Keratinocyte (primary cell): ENCODE data around the gene ERC2. TPM values are rescaled to one million over a fixed set of nuclear protein-coding genes. Genes with fewer than 3 reads are reported as not detected.

Experiments
- DNase-seq: peaks from one replicate; pipeline ENCODE4 v3.0.0-alpha.2; 2011; ENCODE audit warnings: low read depth, missing footprints, low spot score
- FAIRE-seq: peaks from 2 replicates; lab custom pipeline; 2011; peaks lifted over from hg19 to GRCh38; lab: Jason Lieb, UNC
- H2AFZ ChIP-seq: 2 replicates; pipeline ENCODE4 v1.6.0; 2012; ENCODE audit warnings: low read length, control low read depth, inconsistent platforms; ENCODE audit not compliant: control insufficient read depth
- H3K27ac ChIP-seq: 2 replicates; pipeline ENCODE4 v1.5.1; 2011; ENCODE audit warnings: low read length; ENCODE audit not compliant: control insufficient read depth, insufficient read depth
- H3K27me3 ChIP-seq: 3 replicates; pipeline ENCODE4 v1.6.0; 2011; ENCODE audit warnings: low read length; ENCODE audit not compliant: control insufficient read depth, insufficient read depth; ENCODE audit errors: extremely low read depth
- H3K36me3 ChIP-seq, 2 experiments: 2 replicates in 1 of 2; 3 replicates in 1 of 2; pipeline ENCODE4 v1.5.1; 2011; ENCODE audit warnings: low read length in 2 of 2, mild to moderate bottlenecking in 1 of 2; ENCODE audit not compliant: control insufficient read depth in 2 of 2, insufficient read depth in 2 of 2; ENCODE audit errors: extremely low read depth in 1 of 2
- H3K4me1 ChIP-seq: 3 replicates; pipeline ENCODE4 v1.5.1; 2011; ENCODE audit warnings: low read length; ENCODE audit not compliant: control insufficient read depth, insufficient read depth; ENCODE audit errors: extremely low read depth
- H3K4me2 ChIP-seq: 3 replicates; pipeline ENCODE4 v1.6.0; 2011; ENCODE audit warnings: low read depth, low read length; ENCODE audit not compliant: control insufficient read depth, insufficient read depth; ENCODE audit errors: extremely low read depth
- H3K4me3 ChIP-seq, 3 experiments: fragments of 200-600 bp in 1 of 3; sonication (generic) in 1 of 3; 2 replicates in 2 of 3; 3 replicates in 1 of 3; pipeline ENCODE4 v1.5.1; 2011 to 2016; ENCODE audit warnings: low read length in 3 of 3, mild to moderate bottlenecking in 3 of 3, control low read depth in 2 of 3, inconsistent platforms in 1 of 3, low read depth in 1 of 3, mixed read lengths in 1 of 3, mixed run types in 1 of 3, moderate library complexity in 1 of 3; ENCODE audit not compliant: control insufficient read depth in 2 of 3, insufficient read depth in 2 of 3; ENCODE audit errors: extremely low read depth in 1 of 3
- H3K79me2 ChIP-seq: 2 replicates; pipeline ENCODE4 v1.6.0; 2012; ENCODE audit warnings: low read length; ENCODE audit not compliant: control insufficient read depth, insufficient read depth
- H3K9ac ChIP-seq: 3 replicates; pipeline ENCODE4 v1.6.0; 2011; ENCODE audit warnings: low read length; ENCODE audit not compliant: control insufficient read depth, insufficient read depth; ENCODE audit errors: extremely low read depth
- H3K9me1 ChIP-seq: 3 replicates; pipeline ENCODE4 v1.6.0; 2011; ENCODE audit warnings: low read length; ENCODE audit not compliant: control insufficient read depth, insufficient read depth; ENCODE audit errors: extremely low read depth
- H3K9me3 ChIP-seq: 2 replicates; pipeline ENCODE4 v1.5.1; 2012; ENCODE audit warnings: low read depth, low read length; ENCODE audit not compliant: control insufficient read depth
- H4K20me1 ChIP-seq: 3 replicates; pipeline ENCODE4 v1.6.0; 2011; ENCODE audit warnings: low read length; ENCODE audit not compliant: control insufficient read depth, insufficient read depth; ENCODE audit errors: extremely low read depth
- CTCF ChIP-seq, 3 experiments: IDR thresholded peaks in 1 of 3; conservative IDR thresholded peaks in 1 of 3; optimal IDR thresholded peaks in 1 of 3; 2 replicates in 2 of 3; 3 replicates in 1 of 3; pipeline versions ENCODE3 to v1.5.1; 2011; ENCODE audit warnings: low read length in 3 of 3, mild to moderate bottlenecking in 3 of 3, moderate library complexity in 2 of 3, control low read depth in 1 of 3, inconsistent platforms in 1 of 3; ENCODE audit not compliant: insufficient read depth in 2 of 3; ENCODE audit errors: extremely low read depth in 1 of 3
- EZH2 ChIP-seq: IDR thresholded peaks from one replicate; pipeline ENCODE4 v1.6.1; 2012; ENCODE audit warnings: inconsistent platforms, mild to moderate bottlenecking, low read length, moderate library complexity
- dilution Hi-C: fragments of 300-500 bp; cut with MboI; formaldehyde crosslinking; loops from one replicate; pipeline ENCODE4 v1.7.0; 2020; ENCODE audit warnings: low sequenced_read_pairs; ENCODE audit not compliant: extremely low pct_ligation_motif_present
- polyA plus RNA-seq, 5 experiments: library from polyadenylated mRNA; depleted of rRNA in 3 of 5; stranded (reverse) in 3 of 5; stranded (forward) in 1 of 5; unstranded in 1 of 5; fragments of >200 nt; gene quantifications; 1 replicate in 1 of 5; 2 replicates in 3 of 5; 3 replicates in 1 of 5; pipeline versions ENCODE4 v1.2.1 to v1.2.3, GENCODE V29; 2011 to 2012; ENCODE audit warnings: missing spikeins in 2 of 5, low read depth in 1 of 5, low replicate concordance in 1 of 5

The ERC2 gene
- polyA plus RNA-seq, 1 donor (not counting 4 experiments of a cell fraction or from before 2014, with no cell fraction given): 0.08 TPM

- FAIRE-seq (no peak), DNase-seq (no peak)
- Histone ChIP-seq H3K4me3 (no peak overlapping the region), H3K27me3 (no peaks in the 10 kb centered on the region), H3K79me2 (no peaks in the 10 kb centered on the region), H3K4me2 (no peak overlapping the region), H2AFZ (no peak overlapping the region), H3K9me1 (no peaks in the 10 kb centered on the region), H3K36me3 (no peaks in the 10 kb centered on the region), H3K4me1 (no peaks in the 10 kb centered on the region), H3K9ac (no peak overlapping the region), H4K20me1 (no peaks in the 10 kb centered on the region), H3K9me3 (no peaks in the 10 kb centered on the region), H3K27ac (no peak overlapping the region)
- TF ChIP-seq EZH2 (no peak), CTCF (optimal IDR thresholded peaks at IDR 0.05 in 1 of 3, IDR thresholded peaks at IDR 0.05 in 1 of 3, conservative IDR thresholded peaks at IDR 0.05 in 1 of 3; ENCODE audit: extremely low read depth in 1 of 3, insufficient read depth in 2 of 3, low read length in 3 of 3) (no peak)
- dilution Hi-C loops: no loop called here
Observed at GRCh38 chr3:55903680-55904079, 564.6 kb downstream of the ERC2 start.

DNA sequence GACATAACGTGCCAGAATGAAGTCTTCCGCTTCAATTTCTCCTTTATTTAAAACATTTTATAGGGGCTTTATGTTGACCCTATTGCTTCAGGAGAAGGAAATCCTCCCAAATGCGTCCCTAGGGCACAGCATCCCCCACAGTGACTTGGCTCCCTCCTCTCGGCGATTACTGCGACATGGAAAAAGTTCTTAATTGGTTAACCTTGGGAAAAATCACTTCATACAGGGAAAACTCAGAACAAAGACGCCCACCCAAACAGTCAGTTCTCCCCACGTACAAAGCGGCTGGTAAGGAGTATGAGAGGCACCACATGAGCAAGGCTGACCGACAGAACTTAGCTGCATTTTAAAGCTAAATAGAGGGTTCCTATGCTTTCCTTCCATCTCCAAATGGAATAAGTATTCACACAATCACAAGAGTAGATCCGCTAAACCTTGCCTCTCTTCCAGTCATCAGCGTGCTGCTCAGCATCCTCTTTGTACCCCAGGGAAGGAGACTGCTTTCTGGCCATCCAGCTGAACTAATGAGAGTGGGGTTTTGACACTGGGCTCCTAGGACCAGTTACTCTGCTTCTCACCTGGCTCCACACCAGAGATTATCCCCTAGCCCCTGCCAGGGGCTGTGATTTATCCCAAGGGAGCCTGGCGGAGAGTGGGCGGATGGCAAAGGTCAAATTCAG is 565.9 kb downstream of the ERC2 start:
- H3K9me1 ChIP-seq: no peaks in the 10 kb centered on the region
- no peak for TF ChIP-seq CTCF (optimal IDR thresholded peaks at IDR 0.05 in 1 of 3, IDR thresholded peaks at IDR 0.05 in 1 of 3, conservative IDR thresholded peaks at IDR 0.05 in 1 of 3; ENCODE audit: extremely low read depth in 1 of 3, insufficient read depth in 2 of 3, low read length in 3 of 3)
- no peak for TF ChIP-seq EZH2
- no peaks in the 10 kb centered on the region for H3K4me1 ChIP-seq
- no peak overlapping the region for H3K4me2 ChIP-seq
- dilution Hi-C loops: no loop called here
- H3K9me3 ChIP-seq: no peaks in the 10 kb centered on the region
- H3K36me3 ChIP-seq: no peaks in the 10 kb centered on the region
- no peaks in the 10 kb centered on the region for H3K79me2 ChIP-seq
- H2AFZ ChIP-seq: no peak overlapping the region
- FAIRE-seq: no peak
- no peak overlapping the region for H3K9ac ChIP-seq
- no peaks in the 10 kb centered on the region for H3K27me3 ChIP-seq
- no peak overlapping the region for H3K4me3 ChIP-seq
- H3K27ac ChIP-seq: no peak overlapping the region
- no peaks in the 10 kb centered on the region for H4K20me1 ChIP-seq
- DNase-seq: no peak
